ENCODE measurements around the gene RAPH1.
"Not testable (repeated sequence)": the region's sequence is repeated elsewhere in the genome, so short reads cannot be mapped to it uniquely, and the experiment has no call there.

The RAPH1 gene

DNA sequence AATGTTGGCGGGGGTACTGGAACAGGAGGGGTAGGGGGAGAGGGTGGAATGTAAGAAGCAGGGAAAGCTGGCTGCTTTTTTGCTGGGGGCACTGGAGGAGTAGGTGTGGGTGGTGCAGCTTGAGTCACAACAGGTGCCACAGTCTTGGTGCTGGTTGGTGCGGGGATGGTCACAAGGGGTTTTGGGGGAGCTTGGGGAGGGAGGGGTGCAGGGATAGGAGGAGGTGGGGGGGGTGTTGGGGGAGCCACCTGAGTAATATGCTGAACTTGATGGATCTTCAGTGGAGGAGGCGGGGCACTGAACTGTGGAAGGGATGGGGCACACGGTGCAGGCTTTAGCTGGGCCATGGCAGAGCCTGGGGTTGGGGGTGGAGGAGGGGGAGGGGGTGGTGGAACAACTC is 94.4 kb downstream of the RAPH1 start:
- DNase-seq (ENCODE audit: low read depth) = no peak
- TF ChIP-seq, protein P1, sequence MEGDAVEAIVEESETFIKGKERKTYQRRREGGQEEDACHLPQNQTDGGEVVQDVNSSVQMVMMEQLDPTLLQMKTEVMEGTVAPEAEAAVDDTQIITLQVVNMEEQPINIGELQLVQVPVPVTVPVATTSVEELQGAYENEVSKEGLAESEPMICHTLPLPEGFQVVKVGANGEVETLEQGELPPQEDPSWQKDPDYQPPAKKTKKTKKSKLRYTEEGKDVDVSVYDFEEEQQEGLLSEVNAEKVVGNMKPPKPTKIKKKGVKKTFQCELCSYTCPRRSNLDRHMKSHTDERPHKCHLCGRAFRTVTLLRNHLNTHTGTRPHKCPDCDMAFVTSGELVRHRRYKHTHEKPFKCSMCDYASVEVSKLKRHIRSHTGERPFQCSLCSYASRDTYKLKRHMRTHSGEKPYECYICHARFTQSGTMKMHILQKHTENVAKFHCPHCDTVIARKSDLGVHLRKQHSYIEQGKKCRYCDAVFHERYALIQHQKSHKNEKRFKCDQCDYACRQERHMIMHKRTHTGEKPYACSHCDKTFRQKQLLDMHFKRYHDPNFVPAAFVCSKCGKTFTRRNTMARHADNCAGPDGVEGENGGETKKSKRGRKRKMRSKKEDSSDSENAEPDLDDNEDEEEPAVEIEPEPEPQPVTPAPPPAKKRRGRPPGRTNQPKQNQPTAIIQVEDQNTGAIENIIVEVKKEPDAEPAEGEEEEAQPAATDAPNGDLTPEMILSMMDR (conservative IDR thresholded peaks at IDR 0.05; ENCODE audit: low read depth, low read length) = no peak
- H3K4me3 ChIP-seq (ENCODE audit: low read depth, low read length) = no peak overlapping the region

DNA sequence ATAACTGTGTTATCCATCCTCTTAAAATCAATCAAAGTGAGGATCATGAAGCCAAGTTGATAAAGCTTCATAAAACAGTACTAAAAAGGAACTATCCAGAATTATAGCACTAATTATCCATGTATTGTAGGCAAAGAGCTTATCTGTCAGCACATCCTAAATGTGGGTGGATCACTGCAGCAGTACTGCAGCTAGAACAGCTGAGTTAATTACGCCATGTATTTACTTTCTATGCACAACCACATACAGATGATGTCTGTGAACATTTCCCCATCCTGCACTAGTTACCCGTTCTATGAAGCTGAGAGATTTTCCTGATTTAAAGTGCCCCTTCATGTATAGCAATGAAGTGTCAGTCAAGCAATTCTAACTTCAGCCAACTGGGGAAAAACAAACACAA is 96.6 kb downstream of the RAPH1 start:
- TF ChIP-seq, protein P1 (conservative IDR thresholded peaks at IDR 0.05; ENCODE audit: low read depth, low read length) = no peak
- H3K4me3 ChIP-seq (ENCODE audit: low read depth, low read length) = no peak overlapping the region
- peak; percentile 27 for DNase-seq (ENCODE audit: low read depth)

DNA sequence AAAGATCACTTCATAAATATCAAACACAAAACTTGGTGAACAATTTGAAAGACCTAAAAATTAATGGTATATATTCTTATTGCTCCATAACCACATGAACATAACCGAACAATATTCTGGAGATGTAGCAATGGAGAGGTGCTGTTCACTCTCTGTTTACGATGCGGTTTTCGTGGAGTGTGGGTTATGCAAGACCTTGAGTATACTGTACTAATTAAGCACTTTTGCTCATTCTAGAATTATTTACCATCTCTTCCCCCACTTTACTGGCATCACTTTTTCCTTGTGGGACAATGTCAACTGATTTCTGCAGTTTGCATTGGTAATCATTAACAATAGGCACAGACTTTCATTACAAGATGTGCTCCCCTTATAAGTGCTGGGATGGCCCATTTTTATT is 97.6 kb downstream of the RAPH1 start:
- TF ChIP-seq, protein P1 (conservative IDR thresholded peaks at IDR 0.05; ENCODE audit: low read depth, low read length) = no peak
- DNase-seq (ENCODE audit: low read depth) = no peak
- no peak overlapping the region for H3K4me3 ChIP-seq (ENCODE audit: low read depth, low read length)

DNA sequence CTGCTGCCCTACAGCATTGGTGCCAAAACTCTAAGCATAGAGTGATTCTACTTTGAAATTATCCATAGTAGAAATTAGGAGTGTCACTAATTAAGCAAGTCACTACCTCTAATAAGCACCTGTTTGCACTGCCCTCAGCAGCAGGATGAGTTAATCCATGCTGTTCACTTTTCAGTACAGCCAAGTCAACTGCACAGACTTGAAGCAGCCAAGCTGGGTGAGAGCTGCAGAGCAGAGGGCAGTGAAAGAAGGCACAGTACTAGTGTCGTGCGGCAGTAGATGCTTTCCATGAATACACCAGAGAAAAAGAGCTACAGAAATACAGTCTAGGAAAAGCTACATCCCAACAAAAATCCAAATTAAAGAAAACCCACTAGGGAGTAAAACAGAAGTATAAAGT is 98.6 kb downstream of the RAPH1 start:
- no peak overlapping the region for H3K4me3 ChIP-seq (ENCODE audit: low read depth, low read length)
- TF ChIP-seq, protein P1 (conservative IDR thresholded peaks at IDR 0.05; ENCODE audit: low read depth, low read length) = no peak
- DNase-seq (ENCODE audit: low read depth) = no peak

DNA sequence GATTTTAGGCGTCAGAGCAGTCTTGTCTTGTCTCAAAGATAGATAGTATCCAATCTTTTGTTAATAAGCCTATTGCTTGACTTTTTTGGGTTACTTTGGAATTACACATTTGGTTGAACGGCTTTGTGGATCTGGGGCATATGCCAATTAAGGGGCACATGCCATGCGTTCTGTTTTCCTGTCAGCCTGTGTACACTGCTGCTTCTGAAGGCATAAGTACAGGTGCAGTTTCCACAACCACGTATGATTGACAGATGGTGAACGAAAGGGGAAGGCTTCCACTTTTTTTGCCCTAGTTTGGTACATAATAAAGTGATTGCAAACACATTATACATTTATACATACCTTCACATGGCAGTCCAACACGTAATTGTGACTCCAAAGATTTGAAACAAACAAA is 102.3 kb downstream of the RAPH1 start:
- no peak overlapping the region for H3K4me3 ChIP-seq (ENCODE audit: low read depth, low read length)
- TF ChIP-seq, protein P1 (conservative IDR thresholded peaks at IDR 0.05; ENCODE audit: low read depth, low read length) = no peak
- no peak for DNase-seq (ENCODE audit: low read depth)

DNA sequence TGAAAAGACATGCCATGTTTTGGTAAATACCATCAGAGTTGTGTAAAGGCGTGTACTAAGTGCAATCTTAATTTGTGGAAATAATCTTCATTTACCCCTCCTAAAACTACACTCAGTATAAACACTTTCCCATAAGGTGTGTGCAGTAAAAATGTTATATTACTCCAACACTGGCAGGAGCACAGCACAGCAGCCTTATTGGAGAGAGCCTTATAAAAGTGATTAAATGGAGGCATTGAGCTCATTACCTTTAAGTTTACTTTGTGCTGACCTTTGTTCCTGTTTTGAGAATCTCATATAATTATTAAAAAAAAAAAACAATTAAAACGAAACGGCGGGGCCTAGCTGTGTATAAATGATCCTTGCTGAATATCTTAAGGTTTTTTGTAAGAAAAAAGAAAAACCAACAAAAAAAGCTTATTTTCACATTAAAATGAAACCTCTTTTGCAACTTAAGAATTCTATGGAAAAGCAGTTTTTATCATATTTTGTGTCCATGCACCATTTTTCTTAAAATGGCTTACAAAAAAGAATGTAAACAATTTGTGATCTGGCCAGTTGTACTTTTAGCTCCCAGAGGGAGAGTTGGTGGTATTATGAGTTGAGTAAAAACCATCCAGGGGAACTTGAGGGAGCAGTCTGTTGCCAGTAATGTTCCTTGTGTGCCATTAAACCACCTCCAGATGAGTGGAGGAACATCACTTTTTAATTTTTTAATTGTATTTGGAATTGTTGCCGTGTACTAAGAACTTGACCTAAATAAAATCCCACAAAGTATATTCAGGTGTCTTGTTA is 103.5 kb downstream of the RAPH1 start:
- TF ChIP-seq, protein P1 (conservative IDR thresholded peaks at IDR 0.05; ENCODE audit: low read depth, low read length) = no peak
- DNase-seq (ENCODE audit: low read depth) = peak; percentile 36
- no peak overlapping the region for H3K4me3 ChIP-seq (ENCODE audit: low read depth, low read length)

DNA sequence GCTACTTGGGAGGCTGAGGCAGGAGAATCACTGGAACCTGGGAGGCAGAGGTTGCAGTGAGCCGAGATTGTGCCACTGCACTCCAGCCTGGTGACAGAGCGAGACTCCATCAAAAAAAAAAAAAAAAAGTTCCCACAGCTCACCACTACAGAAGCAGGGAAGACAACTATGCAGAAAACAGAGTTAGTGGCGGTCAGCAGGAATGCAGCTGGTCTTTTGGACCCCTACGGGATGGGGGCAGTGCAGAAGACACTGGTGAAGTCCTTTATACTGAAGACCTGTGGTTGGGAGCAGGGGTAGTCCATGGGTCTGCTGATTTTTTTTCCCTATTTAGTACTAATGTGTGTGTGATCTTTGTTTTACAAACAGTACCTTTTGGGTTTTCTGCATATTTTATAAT is 105.5 kb downstream of the RAPH1 start:
- DNase-seq (ENCODE audit: low read depth); H3K4me3 ChIP-seq (ENCODE audit: low read depth, low read length): not testable (repeated sequence)
